Thyroid gland (tissue), 4 donors: ENCODE data around the gene EPHB6.

ENCODE experiments used
- CTCF ChIP-seq, 6 experiments: fragments of 200-600 bp in 3 of 6; fragments of 450-650 bp in 3 of 6; sonication (generic) in 3 of 6; IDR thresholded peaks; one replicate each; pipeline ENCODE4 v1.5.1; 2016 to 2019; ENCODE audit warnings: antibody characterized with exemption in 6 of 6, mild to moderate bottlenecking in 2 of 6, inconsistent platforms in 1 of 6, moderate library complexity in 1 of 6
- POLR2A ChIP-seq, 2 donors: fragments of 450-650 bp; IDR thresholded peaks; one replicate each; pipeline ENCODE4 v1.6.1; 2017; ENCODE audit warnings: antibody characterized with exemption in 2 of 2, mild to moderate bottlenecking in 2 of 2, moderate library complexity in 1 of 2

DNA sequence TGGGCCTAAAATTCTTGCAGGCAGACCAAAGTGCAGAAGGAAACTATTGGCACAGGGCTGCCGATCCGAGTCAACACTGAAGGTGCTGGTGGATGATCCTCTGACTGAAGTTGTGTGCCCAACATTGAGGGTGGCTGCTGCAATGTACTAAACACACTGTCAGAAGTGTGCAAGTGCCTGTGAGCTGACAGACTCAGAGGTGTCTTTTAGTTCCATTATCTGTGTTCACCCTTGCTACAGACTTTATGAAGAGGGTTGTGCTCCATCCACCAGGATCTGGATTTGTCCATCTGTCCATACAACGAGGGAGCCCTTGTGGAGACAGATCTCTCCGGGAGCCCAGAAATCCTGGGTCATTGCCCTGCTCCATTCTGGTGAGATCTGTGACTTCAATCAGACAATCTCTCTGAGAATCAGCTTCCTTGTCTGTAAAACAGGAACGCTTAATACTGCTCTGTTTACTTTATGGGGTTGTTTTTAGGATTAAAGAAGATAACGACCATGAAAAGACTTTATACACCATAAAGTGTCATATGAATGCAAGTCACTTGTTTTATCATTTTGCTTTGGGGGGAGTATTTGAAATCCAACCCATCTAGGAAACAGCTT is 40.2 kb downstream of the EPHB6 start:
- TF ChIP-seq CTCF (IDR thresholded peaks at IDR 0.05) (no peak), POLR2A (IDR thresholded peaks at IDR 0.05) (no peak)
